ENCODE results near the gene PLA2G1B. TPM values are rescaled to one million over a fixed set of nuclear protein-coding genes. Genes with fewer than 3 reads are reported as not detected.

The PLA2G1B gene
- total and polyA plus RNA-seq, 2 of the 13 experiments (the other 11 are each of a cell fraction or from before 2014, with no cell fraction given) = 0.33 to 1.4 TPM

DNA sequence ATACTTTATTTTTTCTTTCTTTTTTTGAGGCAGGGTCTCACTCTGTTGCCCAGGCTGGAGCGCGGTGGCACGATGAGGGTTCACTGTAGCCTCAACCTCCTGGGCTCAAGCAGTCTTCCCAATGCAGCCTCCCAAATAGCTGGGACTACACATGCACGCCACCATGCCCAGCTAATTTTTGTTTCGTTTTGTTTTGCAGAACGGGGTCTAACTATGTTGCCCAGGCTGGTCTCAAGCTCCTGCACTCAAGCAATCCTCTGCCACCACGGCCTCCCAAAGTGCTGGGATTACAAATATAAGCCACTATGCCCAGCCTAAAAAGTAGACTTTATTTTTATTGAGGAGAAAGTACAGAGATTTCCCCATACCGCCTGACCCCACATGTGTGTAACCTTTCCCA is 46.1 kb upstream of the PLA2G1B start:
- Histone ChIP-seq H3K9ac (ENCODE audit: insufficient read depth, low read depth, low read length) (no peak overlapping the region), H3K4me3 (replicated peaks in 1 of 3; ENCODE audit: insufficient read depth in 1 of 3, low read depth in 2 of 3, low read length in 3 of 3) (no peak overlapping the region), H3K4me1 (ENCODE audit: insufficient read depth, low read length) (peaks cover 46% of the 10 kb centered on the region), H3K36me3 (replicated peaks in 1 of 2; ENCODE audit: control insufficient read depth in 1 of 2, insufficient read depth in 2 of 2, low read length in 2 of 2) (no peaks in the 10 kb centered on the region), H3K4me2 (ENCODE audit: low read depth, low read length) (0 out of 2 replicates have a peak overlapping the region, but pooled peaks have one; percentile 23), H2AFZ (ENCODE audit: low read length) (no peak overlapping the region), H4K20me1 (ENCODE audit: insufficient read depth, low read length) (no peaks in the 10 kb centered on the region), H3K27ac (ENCODE audit: extremely low read length, insufficient read depth, low read length) (no peak overlapping the region), H3K79me2 (ENCODE audit: insufficient read depth, low read length) (no peaks in the 10 kb centered on the region), H3K9me3 (ENCODE audit: low read length) (no peaks in the 10 kb centered on the region), H3K27me3 (ENCODE audit: control insufficient read depth in 1 of 2, insufficient read depth in 2 of 2, low read length in 2 of 2) (peaks cover 5 to 54% of the 10 kb centered on the region in 2 experiments; a peak in 4 of 5 replicates)
- no peak for FAIRE-seq
- ChIA-PET POLR2A (no interaction called here), CTCF (ENCODE audit: low intra/inter-chr PET ratio, low total read pairs) (no interaction called here)
- in situ Hi-C loops (cut with HindIII; ENCODE audit: extremely low pct_ligation_motif_present, low pct_unique_long_range_greater_than_20kb) = no loop called here
- no peak for ATAC-seq
- DNase-seq (ENCODE audit: low spot score) = no peak
- TF ChIP-seq ZNF121 (CRISPR knock-in tag; IDR thresholded peaks at IDR 0.05) = peak; percentile 66
- TF ChIP-seq, protein P1, sequence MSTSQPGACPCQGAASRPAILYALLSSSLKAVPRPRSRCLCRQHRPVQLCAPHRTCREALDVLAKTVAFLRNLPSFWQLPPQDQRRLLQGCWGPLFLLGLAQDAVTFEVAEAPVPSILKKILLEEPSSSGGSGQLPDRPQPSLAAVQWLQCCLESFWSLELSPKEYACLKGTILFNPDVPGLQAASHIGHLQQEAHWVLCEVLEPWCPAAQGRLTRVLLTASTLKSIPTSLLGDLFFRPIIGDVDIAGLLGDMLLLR (CRISPR knock-in tag; IDR thresholded peaks at IDR 0.05) = no peak
- intact Hi-C loops (cut with micrococcal nuclease; ENCODE audit: unreplicated experiment) = no loop called here
- BruUV-seq (replicated peaks) = no TSS peak
- WGBS (ENCODE audit: low lambda C conversion rate) = 55% methylated on average over 8 of the region's 8 CpGs

DNA sequence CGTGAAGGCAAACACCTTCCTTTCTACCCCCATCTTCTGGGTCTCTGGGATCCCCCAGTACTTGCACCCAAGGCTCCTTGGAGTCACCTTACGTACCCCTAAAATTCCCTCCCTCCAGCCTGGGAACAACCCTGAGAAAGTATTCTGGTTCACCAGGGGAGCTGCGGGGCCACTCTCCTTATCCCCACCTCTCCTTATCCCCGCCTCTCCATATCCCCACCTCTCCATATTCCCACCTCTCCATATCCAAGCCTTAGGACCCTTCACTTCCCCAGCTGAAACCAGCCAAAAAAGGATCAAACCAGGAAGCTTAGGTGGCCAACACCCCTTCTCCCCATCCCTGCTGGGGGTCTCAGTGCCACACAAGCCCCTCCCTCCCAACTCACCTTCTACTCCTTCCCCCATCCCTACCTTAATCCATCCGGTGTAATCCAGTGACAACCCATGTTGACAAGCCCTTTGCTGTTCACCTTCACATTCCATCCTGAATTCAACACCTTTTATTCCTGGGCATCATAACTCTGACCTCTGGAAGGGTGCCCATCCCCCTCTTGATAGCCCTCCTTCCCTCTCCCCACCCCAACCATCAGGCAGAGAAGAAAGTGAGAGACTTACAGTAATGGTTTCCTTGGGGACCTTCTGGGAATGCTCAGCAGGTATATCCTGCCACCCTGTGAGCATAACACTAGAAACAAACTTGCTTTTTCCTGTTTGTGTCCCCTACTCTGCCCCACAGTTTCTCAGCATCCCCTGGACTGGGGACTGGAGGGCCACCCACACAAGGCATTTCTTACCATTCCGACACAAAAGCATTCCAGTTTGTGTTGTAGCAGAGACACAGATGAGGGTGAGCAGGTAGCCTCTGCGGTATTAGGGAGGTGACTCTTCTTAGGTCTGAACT is 43.0 kb upstream of the PLA2G1B start:
- intact Hi-C loops (cut with micrococcal nuclease; ENCODE audit: unreplicated experiment) = no loop called here
- WGBS (ENCODE audit: low lambda C conversion rate) = 36% methylated on average over 7 of the region's 7 CpGs
- H4K20me1 ChIP-seq (ENCODE audit: insufficient read depth, low read length) = no peaks in the 10 kb centered on the region
- no peak for DNase-seq (ENCODE audit: low spot score)
- H3K36me3 ChIP-seq (replicated peaks in 1 of 2; ENCODE audit: control insufficient read depth in 1 of 2, insufficient read depth in 2 of 2, low read length in 2 of 2) = no peaks in the 10 kb centered on the region
- H3K9me3 ChIP-seq (ENCODE audit: low read length) = no peaks in the 10 kb centered on the region
- FAIRE-seq = no peak
- H3K9ac ChIP-seq (ENCODE audit: insufficient read depth, low read depth, low read length) = no peak overlapping the region
- ChIA-PET CTCF (ENCODE audit: low intra/inter-chr PET ratio, low total read pairs) (no interaction called here), POLR2A (no interaction called here)
- H2AFZ ChIP-seq (ENCODE audit: low read length) = no peak overlapping the region
- H3K27me3 ChIP-seq (ENCODE audit: control insufficient read depth in 1 of 2, insufficient read depth in 2 of 2, low read length in 2 of 2) = peaks cover 9 to 50% of the 10 kb centered on the region in 2 experiments; a peak in 4 of 5 replicates
- no peak overlapping the region for H3K27ac ChIP-seq (ENCODE audit: extremely low read length, insufficient read depth, low read length)
- no TSS peak for BruUV-seq (replicated peaks)
- in situ Hi-C loops (cut with HindIII; ENCODE audit: extremely low pct_ligation_motif_present, low pct_unique_long_range_greater_than_20kb) = no loop called here
- peaks cover 52% of the 10 kb centered on the region for H3K4me1 ChIP-seq (ENCODE audit: insufficient read depth, low read length)
- ATAC-seq = no peak
- no peaks in the 10 kb centered on the region for H3K79me2 ChIP-seq (ENCODE audit: insufficient read depth, low read length)
- H3K4me3 ChIP-seq (replicated peaks in 1 of 3; ENCODE audit: insufficient read depth in 1 of 3, low read depth in 2 of 3, low read length in 3 of 3) = no peak overlapping the region
- no peak overlapping the region for H3K4me2 ChIP-seq (ENCODE audit: low read depth, low read length)
- TF ChIP-seq, protein P2, sequence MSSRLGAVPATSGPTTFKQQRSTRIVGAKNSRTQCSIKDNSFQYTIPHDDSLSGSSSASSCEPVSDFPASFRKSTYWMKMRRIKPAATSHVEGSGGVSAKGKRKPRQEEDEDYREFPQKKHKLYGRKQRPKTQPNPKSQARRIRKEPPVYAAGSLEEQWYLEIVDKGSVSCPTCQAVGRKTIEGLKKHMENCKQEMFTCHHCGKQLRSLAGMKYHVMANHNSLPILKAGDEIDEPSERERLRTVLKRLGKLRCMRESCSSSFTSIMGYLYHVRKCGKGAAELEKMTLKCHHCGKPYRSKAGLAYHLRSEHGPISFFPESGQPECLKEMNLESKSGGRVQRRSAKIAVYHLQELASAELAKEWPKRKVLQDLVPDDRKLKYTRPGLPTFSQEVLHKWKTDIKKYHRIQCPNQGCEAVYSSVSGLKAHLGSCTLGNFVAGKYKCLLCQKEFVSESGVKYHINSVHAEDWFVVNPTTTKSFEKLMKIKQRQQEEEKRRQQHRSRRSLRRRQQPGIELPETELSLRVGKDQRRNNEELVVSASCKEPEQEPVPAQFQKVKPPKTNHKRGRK (CRISPR knock-in tag; IDR thresholded peaks at IDR 0.05) = no peak
- TF ChIP-seq PHF8 (CRISPR knock-in tag; IDR thresholded peaks at IDR 0.05) (no peak), CREB1 (IDR thresholded peaks at IDR 0.05) (no peak), CREB1 (CRISPR knock-in tag; IDR thresholded peaks at IDR 0.05) (no peak), ZSCAN12 (CRISPR knock-in tag; IDR thresholded peaks at IDR 0.05) (no peak), ZNF746 (CRISPR knock-in tag; IDR thresholded peaks at IDR 0.05) (no peak), KAT7 (CRISPR knock-in tag; IDR thresholded peaks at IDR 0.05; ENCODE audit: borderline replicate concordance) (no peak), MEF2D (CRISPR knock-in tag; IDR thresholded peaks at IDR 0.05) (no peak), AGO1 (IDR thresholded peaks at IDR 0.05; ENCODE audit: low read depth, low read length, poor library complexity, severe bottlenecking) (no peak), STAG1 (CRISPR knock-in tag; IDR thresholded peaks at IDR 0.05) (no peak), SCMH1 (CRISPR knock-in tag; IDR thresholded peaks at IDR 0.05; ENCODE audit: borderline replicate concordance) (no peak), HES4 (CRISPR knock-in tag; IDR thresholded peaks at IDR 0.05; ENCODE audit: borderline replicate concordance) (no peak)
- TF ChIP-seq, protein P3, sequence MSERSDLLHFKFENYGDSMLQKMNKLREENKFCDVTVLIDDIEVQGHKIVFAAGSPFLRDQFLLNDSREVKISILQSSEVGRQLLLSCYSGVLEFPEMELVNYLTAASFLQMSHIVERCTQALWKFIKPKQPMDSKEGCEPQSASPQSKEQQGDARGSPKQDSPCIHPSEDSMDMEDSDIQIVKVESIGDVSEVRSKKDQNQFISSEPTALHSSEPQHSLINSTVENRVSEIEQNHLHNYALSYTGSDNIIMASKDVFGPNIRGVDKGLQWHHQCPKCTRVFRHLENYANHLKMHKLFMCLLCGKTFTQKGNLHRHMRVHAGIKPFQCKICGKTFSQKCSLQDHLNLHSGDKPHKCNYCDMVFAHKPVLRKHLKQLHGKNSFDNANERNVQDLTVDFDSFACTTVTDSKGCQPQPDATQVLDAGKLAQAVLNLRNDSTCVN (CRISPR knock-in tag; IDR thresholded peaks at IDR 0.05; ENCODE audit: borderline replicate concordance) = no peak
